DND-41 (cell line): ENCODE measurements around the gene PNMA5.

Source experiments
- CTCF ChIP-seq: IDR thresholded peaks from 2 replicates; pipeline ENCODE4 v1.5.1; 2012; ENCODE audit warnings: borderline replicate concordance, low read length, moderate library complexity, mild to moderate bottlenecking; ENCODE audit not compliant: poor library complexity, severe bottlenecking; ENCODE audit errors: extremely low read depth
- EZH2 ChIP-seq: IDR thresholded peaks from 3 replicates; pipeline ENCODE4 v1.6.1; 2012; ENCODE audit warnings: borderline replicate concordance, low read depth, mild to moderate bottlenecking, moderate library complexity, low read length, inconsistent platforms; ENCODE audit not compliant: severe bottlenecking

GRCh38 chrX:152993933-152994332 lies at the start of gene PNMA5:
- TF ChIP-seq CTCF (no peak), EZH2 (no peak)
